ENCODE measurements around the gene AHCYL2.
A peak's percentile ranks its signal among the peaks of the same experiment; 100 is the strongest.

The AHCYL2 gene

GRCh38 chr7:129338450-129338849 is 113.6 kb downstream of the AHCYL2 start:
- DNase-seq (ENCODE audit: low spot score): no peak
- in situ Hi-C loops (cut with MboI; ENCODE audit: low sequenced_read_pairs, unreplicated experiment): no loop called here
- TF ChIP-seq CTCF (IDR thresholded peaks at IDR 0.05; ENCODE audit: borderline replicate concordance, control extremely low read depth, extremely low read depth, insufficient read depth, missing control alignments): no peak

GRCh38 chr7:129341212-129341611 is 116.4 kb downstream of the AHCYL2 start:
- no peak for TF ChIP-seq CTCF (IDR thresholded peaks at IDR 0.05; ENCODE audit: borderline replicate concordance, control extremely low read depth, extremely low read depth, insufficient read depth, missing control alignments)
- no peak for DNase-seq (ENCODE audit: low spot score)
- in situ Hi-C loops (cut with MboI; ENCODE audit: low sequenced_read_pairs, unreplicated experiment): no loop called here

GRCh38 chr7:129341816-129342806 is 117.3 kb downstream of the AHCYL2 start:
- DNase-seq (ENCODE audit: low spot score): no peak
- TF ChIP-seq CTCF (IDR thresholded peaks at IDR 0.05; ENCODE audit: borderline replicate concordance, control extremely low read depth, extremely low read depth, insufficient read depth, missing control alignments): no peak
- in situ Hi-C loops (cut with MboI; ENCODE audit: low sequenced_read_pairs, unreplicated experiment): no loop called here

- TF ChIP-seq CTCF (IDR thresholded peaks at IDR 0.05; ENCODE audit: borderline replicate concordance, control extremely low read depth, extremely low read depth, insufficient read depth, missing control alignments): peak; percentile 62
- in situ Hi-C loops (cut with MboI; ENCODE audit: low sequenced_read_pairs, unreplicated experiment): no loop called here
- DNase-seq (ENCODE audit: low spot score): peak; percentile 49
Observed at GRCh38 chr7:129343099-129343700, 118.4 kb downstream of the AHCYL2 start.

GRCh38 chr7:129347330-129347729 is 122.5 kb downstream of the AHCYL2 start:
- DNase-seq (ENCODE audit: low spot score): no peak
- in situ Hi-C loops (cut with MboI; ENCODE audit: low sequenced_read_pairs, unreplicated experiment): no loop called here
- TF ChIP-seq CTCF (IDR thresholded peaks at IDR 0.05; ENCODE audit: borderline replicate concordance, control extremely low read depth, extremely low read depth, insufficient read depth, missing control alignments): no peak

GRCh38 chr7:129348023-129348740 is 123.4 kb downstream of the AHCYL2 start:
- TF ChIP-seq CTCF (IDR thresholded peaks at IDR 0.05; ENCODE audit: borderline replicate concordance, control extremely low read depth, extremely low read depth, insufficient read depth, missing control alignments): no peak
- no peak for DNase-seq (ENCODE audit: low spot score)
- in situ Hi-C loops (cut with MboI; ENCODE audit: low sequenced_read_pairs, unreplicated experiment): no loop called here
